Memory B cell (primary cell): ENCODE data around the gene HEXD.
"Not testable (repeated sequence)": the region's sequence is repeated elsewhere in the genome, so short reads cannot be mapped to it uniquely, and the experiment has no call there.

Source experiments
- ATAC-seq: fragments of 150-1000 bp; cut with Tn5 transposase; 2 replicates; pipeline ENCODE4 v1.10.0; 2021; ENCODE audit warnings: low read depth, mild to moderate bottlenecking, moderate library complexity
- DNase-seq, 2 donors: peaks; one replicate each; pipeline ENCODE4 v3.0.0; 2022; ENCODE audit warnings: low spot score in 2 of 2
- H3K27ac Mint-ChIP-seq: one replicate; pipeline ENCODE4 v1.8.0; 2022; ENCODE audit warnings: mild to moderate bottlenecking, moderate library complexity, mixed read lengths
- H3K27me3 Mint-ChIP-seq: one replicate; pipeline ENCODE4 v1.8.0; 2022; ENCODE audit warnings: mixed read lengths
- H3K36me3 Mint-ChIP-seq: one replicate; pipeline ENCODE4 v1.8.0; 2022; ENCODE audit warnings: mild to moderate bottlenecking, mixed read lengths
- H3K4me1 Mint-ChIP-seq: one replicate; pipeline ENCODE4 v1.8.0; 2022; ENCODE audit warnings: mixed read lengths
- H3K4me3 Mint-ChIP-seq: one replicate; pipeline ENCODE4 v1.8.0; 2022; ENCODE audit warnings: mild to moderate bottlenecking, moderate library complexity, mixed read lengths
- H3K9me3 Mint-ChIP-seq: one replicate; pipeline ENCODE4 v1.8.0; 2022; ENCODE audit warnings: mixed read lengths

HEXD gene

DNA sequence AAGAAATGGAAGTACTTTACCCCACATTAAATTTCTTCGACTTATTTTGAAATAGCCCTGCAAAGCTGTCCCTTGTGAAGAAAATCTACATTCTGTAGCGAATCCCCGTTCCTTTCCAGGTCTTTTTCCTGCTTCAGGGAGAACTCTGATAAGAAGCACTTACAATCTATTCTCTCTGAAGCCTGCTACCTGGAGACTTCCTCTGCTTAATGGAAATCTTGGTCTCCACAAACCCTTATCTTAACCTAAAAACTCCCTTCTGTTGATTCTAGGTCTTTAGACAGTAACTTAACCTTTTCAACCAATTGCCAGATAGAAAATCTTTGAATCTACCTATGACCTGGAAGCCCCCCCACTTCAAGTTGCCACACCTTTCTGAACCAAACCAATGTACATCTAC lies 34.0 kb downstream of the HEXD start:
- no peaks in the 10 kb centered on the region for H3K9me3 Mint-ChIP-seq

DNA sequence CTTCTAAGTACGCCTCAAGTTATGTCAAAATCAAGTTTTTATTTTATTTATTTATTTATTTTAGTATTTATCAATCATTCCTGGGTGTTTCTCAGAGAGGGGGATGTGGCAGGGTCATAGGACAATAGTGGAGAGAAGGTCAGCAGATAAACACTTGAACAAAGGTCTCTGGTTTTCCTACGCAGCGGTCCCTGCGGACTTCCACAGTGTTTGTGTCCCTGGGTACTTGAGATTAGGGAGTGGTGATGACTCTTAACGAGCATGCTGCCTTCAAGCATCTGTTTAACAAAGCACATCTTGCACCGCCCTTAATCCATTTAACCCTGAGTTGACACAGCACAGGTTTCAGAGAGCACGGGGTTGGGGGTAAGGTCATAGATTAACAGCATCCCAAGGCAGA lies 35.0 kb downstream of the HEXD start:
- H3K4me1 Mint-ChIP-seq, result peaks cover 18% of the 10 kb centered on the region
- not testable (repeated sequence) for DNase-seq, H3K9me3 Mint-ChIP-seq, H3K27me3 Mint-ChIP-seq, ATAC-seq, H3K27ac Mint-ChIP-seq, H3K4me3 Mint-ChIP-seq, H3K36me3 Mint-ChIP-seq

More for the DNA sequence above, 34.0 kb downstream of the HEXD start:
- no peak for ATAC-seq
- Mint-ChIP-seq H3K27ac (no peak overlapping the region), H3K27me3 (no peaks in the 10 kb centered on the region), H3K36me3 (no peaks in the 10 kb centered on the region), H3K4me3 (no peak overlapping the region), H3K4me1 (peaks cover 15% of the 10 kb centered on the region)
- no peak for DNase-seq

DNA sequence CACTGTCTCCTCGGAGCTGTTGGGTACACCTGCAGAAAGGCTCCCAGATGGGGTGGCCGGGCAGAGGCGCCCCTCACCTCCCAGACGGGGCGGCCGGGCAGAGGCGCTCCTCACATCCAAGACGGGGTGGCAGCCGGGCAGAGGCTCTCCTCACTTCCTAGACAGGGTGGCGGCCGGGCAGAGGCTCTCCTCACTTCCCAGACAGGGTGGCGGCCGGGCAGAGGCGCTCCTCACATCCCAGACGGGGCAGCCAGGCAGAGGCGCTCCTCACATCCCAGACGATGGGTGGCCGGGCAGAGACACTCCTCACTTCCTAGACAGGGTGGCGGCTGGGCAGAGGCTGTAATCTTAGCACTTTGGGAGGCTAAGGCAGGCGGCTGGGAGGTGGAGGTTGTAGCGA lies 35.6 kb downstream of the HEXD start:
- H3K27me3 Mint-ChIP-seq, H3K36me3 Mint-ChIP-seq, H3K4me3 Mint-ChIP-seq, H3K9me3 Mint-ChIP-seq, ATAC-seq, H3K27ac Mint-ChIP-seq, DNase-seq: not testable (repeated sequence)
- peaks cover 18% of the 10 kb centered on the region for H3K4me1 Mint-ChIP-seq

DNA sequence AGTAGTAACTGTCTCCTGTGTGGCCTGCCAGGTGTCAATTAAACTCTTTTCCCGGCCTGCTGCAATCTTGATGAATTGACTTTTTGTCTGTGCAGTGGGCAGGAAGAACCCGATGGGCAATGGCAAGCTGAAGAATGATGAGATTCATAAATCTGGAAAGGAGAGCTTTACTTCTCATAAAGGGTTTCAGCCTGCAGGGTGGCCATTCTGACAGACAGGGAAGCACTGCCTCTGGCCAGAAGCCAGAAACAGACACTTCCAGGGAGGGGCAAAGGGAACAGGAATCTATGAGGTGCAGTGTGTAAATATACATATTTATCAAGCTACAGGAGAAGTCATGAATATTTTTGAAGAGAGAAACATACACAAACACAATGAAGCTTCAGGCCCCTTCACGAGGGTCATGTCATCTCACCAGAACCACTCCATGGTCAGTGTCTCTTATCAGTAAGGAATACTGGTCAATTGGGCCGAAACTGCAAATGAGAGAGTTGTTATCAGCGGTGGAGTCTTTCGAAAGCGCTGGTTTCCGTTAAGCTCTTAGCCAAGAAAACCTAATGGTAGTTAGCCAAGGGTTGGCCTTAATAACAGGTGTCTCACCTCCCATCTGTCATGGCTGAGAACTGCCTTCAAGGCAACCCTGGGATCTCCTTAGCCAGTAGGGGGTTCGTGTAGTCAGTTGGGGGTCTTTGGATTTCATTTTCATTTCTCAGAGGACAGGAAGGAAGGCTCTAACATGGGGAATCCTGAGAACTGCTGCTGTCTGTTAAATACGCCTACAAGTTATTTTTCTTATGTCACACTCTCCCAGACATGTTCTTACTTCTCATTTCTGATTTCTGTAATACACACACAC lies 39.2 kb downstream of the HEXD start:
- Mint-ChIP-seq H3K27ac (peak overlapping the region; percentile 98), H3K9me3 (no peaks in the 10 kb centered on the region), H3K36me3 (peaks cover 6% of the 10 kb centered on the region), H3K4me1 (peaks cover 18% of the 10 kb centered on the region), H3K27me3 (no peaks in the 10 kb centered on the region), H3K4me3 (peak overlapping the region; percentile 92)
- DNase-seq (no peak), ATAC-seq (peak; percentile 6)

DNA sequence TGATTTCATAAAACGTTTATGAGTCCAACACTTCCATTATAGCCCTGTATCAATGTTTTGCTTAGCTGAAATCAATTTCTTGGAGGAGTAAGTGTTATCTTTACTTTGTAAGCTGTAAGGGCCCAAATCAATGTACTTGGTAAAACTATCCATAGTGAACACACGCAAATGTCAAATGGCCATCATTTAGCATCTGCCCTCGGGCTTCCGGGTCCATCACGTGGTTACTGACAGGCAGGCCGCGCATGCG lies 39.7 kb downstream of the HEXD start:
- H3K27me3 Mint-ChIP-seq, result no peaks in the 10 kb centered on the region
- no peaks in the 10 kb centered on the region for H3K9me3 Mint-ChIP-seq
- DNase-seq (no peak), ATAC-seq (no peak)
- peaks cover 22% of the 10 kb centered on the region for H3K4me1 Mint-ChIP-seq
- H3K36me3 Mint-ChIP-seq, result peaks cover 10% of the 10 kb centered on the region
- H3K4me3 Mint-ChIP-seq, result peak overlapping the region; percentile 92
- H3K27ac Mint-ChIP-seq, result peak overlapping the region; percentile 98

DNA sequence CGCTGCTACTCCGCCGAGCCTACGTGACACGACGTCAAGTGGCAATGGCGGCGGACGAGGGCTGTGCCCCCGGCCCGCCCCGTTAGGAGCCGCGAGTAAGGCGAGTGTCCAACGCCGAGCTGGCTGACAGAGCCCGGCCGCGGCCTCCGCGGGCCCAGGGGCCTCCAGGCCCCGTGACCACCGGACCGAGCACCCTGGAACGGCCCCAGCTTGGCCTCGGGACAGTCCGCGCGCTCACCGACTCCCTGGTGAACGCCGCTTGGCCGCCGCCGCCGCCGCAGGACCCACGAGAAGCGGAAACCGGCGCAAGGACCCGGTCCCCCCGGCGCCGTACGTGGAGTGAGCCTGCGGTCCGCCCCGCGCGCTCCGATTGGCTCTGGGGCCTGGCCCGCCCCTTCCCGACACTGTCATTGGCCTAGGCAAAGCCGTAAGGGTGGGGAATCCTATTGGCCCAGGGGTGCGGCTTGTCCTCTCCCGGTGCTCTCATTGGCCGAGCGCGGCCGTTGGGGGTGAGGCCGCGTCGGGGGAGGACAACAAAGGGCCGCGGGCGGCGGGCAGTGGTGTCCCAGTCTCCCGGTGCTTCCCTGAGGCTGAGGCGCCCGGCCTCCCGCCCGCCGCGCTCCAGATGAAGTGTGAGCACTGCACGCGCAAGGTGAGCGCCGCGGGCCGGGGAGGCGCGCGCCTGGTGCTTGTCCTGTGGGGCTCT lies 40.2 kb downstream of the HEXD start, which contains the start of gene NARF:
Gene NARF, plus strand, starts transcription at position 563 of the 706 bp plus-strand sequence. Its CDS starts 63 bp downstream, at position 626.
- peaks cover 10% of the 10 kb centered on the region for H3K36me3 Mint-ChIP-seq
- DNase-seq (peak; percentile 92), ATAC-seq (peak; percentile 91)
- peak within 1 kb of the TSS; percentile 92 for H3K4me3 Mint-ChIP-seq
- H3K4me1 Mint-ChIP-seq, result peaks cover 22% of the 10 kb centered on the region
- H3K27me3 Mint-ChIP-seq, result no peaks in the 10 kb centered on the region
- no peaks in the 10 kb centered on the region for H3K9me3 Mint-ChIP-seq
- peak within 1 kb of the TSS; percentile 98 for H3K27ac Mint-ChIP-seq

DNA sequence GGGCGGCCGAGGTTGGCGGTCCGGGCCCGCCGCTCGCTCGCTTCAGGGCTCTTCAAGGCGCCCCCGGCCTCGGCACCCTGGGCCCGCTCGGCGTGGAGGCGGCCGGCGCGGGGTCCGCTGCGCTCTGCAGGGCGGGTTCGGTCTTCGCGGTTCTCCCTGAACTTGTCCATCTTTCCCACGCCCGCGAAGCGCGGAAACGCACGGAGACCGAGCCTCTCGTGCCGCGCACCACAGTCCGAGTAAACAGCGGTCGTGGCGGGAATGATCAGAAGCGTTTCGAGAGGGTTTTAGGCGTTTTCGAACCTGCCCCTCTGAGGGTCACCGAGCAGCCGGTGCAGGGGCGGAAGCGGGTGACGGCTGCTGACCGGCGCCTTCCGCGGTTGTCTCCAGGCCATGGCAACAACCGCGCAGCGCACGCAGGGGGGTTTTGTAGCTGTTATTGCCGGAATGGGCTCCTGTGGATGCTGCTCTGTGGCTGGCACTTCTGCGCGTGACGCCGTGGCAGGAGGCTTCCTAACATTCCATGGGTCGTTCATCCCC lies 40.8 kb downstream of the HEXD start:
- H3K27ac Mint-ChIP-seq, result peak overlapping the region; percentile 98
- H3K27me3 Mint-ChIP-seq, result no peaks in the 10 kb centered on the region
- no peaks in the 10 kb centered on the region for H3K9me3 Mint-ChIP-seq
- peaks cover 22% of the 10 kb centered on the region for H3K4me1 Mint-ChIP-seq
- peak overlapping the region; percentile 92 for H3K4me3 Mint-ChIP-seq
- H3K36me3 Mint-ChIP-seq, result peaks cover 12% of the 10 kb centered on the region
- ATAC-seq, result no peak
- DNase-seq, result no peak

DNA sequence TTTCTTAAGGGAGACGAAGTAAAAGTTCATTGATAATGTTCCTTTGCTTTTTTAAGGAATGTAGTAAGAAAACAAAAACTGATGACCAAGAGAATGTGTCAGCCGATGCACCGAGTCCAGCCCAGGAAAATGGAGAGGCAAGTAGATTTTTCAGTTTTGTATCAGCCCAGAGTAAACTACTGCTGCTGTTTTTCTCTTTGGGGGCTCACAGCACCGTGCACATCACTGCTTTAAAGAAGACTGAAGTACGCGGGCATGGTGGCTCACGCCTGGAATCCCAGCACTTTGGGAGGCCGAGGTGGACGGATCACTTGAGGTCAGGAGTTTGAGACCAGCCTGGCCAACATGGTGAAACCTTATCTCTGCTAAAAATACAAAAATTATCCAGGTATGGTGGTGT lies 41.8 kb downstream of the HEXD start:
- peak overlapping the region; percentile 8 for H3K4me3 Mint-ChIP-seq

DNA sequence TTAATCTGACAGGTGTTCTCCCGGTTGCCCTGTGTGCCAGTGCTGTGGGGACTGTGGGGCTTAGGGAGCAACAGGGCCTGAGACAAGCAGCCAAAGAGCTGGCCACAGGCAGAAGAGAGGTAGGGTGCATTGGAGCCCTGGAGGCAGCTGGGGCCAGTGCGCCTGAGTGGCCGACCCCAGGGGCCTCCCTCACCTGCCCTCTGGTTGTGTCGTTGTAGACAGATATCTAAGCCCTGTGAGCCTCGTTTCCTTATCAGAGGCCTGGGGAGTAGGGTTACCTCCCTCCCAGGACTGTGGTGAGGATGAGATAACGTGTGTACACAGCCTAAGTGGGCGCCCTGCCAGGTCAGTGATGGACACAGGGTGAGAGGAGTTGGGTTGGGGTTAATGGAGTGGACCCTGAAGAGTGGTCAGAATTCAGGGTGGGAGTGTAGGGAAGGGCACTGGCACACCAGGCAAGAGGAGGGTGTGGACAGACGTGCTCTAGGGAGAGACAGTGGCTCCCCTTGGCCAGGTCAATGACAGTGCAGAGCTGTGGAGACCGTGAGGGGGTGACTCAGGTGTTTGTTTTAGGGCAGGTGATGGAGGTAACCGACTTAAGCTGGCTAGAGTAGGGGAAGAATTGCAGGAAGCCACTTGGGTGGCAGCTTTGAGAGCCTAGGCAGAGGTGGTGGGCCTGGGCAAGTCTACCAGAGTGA lies 43.8 kb downstream of the HEXD start:
- ATAC-seq (no peak), DNase-seq (no peak)
- Mint-ChIP-seq H3K36me3 (peaks cover 25% of the 10 kb centered on the region), H3K27me3 (no peaks in the 10 kb centered on the region), H3K4me1 (peaks cover 22% of the 10 kb centered on the region), H3K9me3 (no peaks in the 10 kb centered on the region), H3K27ac (no peak overlapping the region), H3K4me3 (no peak overlapping the region)

More for the DNA sequence above, 41.8 kb downstream of the HEXD start:
- ATAC-seq, DNase-seq, H3K27ac Mint-ChIP-seq, H3K9me3 Mint-ChIP-seq, H3K27me3 Mint-ChIP-seq: not testable (repeated sequence)
- Mint-ChIP-seq H3K4me1 (peaks cover 22% of the 10 kb centered on the region), H3K36me3 (peaks cover 18% of the 10 kb centered on the region)

DNA sequence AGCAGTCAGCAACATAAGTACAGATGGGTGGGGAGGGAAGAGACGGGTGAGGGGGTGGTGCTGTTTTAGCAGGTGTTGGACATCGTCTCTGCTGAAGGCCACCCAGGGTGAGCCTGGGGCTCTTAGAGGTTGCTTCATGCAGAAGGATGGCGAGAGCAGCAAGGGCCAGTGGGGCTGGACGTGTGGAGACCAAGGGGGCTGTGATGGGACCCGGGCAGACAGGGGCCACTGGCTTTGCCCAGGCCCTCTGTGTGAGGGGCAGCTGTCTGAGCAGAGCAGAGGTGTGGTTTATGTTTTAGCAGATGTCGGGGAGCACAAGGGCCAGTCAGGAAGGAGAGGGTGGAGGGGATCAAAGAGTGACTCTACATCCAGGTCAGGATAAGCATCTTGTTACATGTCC lies 45.2 kb downstream of the HEXD start:
- Mint-ChIP-seq H3K27me3 (no peaks in the 10 kb centered on the region), H3K36me3 (peaks cover 25% of the 10 kb centered on the region), H3K4me3 (no peak overlapping the region), H3K27ac (no peak overlapping the region), H3K4me1 (peaks cover 13% of the 10 kb centered on the region), H3K9me3 (no peaks in the 10 kb centered on the region)
- no peak for DNase-seq
- ATAC-seq, result no peak

DNA sequence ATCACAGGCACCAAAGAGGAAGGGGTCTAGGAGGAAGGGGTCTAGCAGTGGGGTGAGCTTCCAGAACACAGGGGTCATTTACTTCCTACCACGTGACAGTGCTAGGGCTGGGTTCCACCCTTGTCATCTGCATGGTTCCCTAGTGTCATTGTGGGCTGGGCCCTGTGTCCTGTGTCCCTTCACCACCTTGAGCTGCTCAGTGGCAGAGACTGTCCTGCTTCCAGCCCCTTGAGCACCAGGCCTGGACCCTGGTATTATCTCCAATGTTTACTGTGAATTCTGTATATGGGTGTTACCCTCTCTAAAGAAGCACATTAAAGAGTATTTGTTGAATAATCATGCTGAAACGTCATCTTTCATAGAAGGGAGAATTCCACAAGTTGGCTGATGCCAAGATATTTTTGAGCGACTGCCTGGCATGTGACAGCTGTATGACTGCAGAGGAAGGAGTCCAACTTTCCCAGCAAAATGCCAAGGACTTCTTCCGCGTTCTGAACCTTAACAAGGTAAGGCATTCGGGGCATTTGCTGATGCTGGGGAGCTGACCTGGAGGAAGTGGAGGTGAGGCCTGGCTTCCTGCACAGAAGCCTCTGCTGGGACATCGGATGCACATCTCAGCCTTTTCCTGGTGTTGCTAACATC lies 45.9 kb downstream of the HEXD start:
- DNase-seq (no peak), ATAC-seq (no peak)
- Mint-ChIP-seq H3K36me3 (peaks cover 30% of the 10 kb centered on the region), H3K27ac (no peak overlapping the region), H3K4me1 (peaks cover 11% of the 10 kb centered on the region), H3K9me3 (no peaks in the 10 kb centered on the region), H3K27me3 (no peaks in the 10 kb centered on the region), H3K4me3 (no peak overlapping the region)

DNA sequence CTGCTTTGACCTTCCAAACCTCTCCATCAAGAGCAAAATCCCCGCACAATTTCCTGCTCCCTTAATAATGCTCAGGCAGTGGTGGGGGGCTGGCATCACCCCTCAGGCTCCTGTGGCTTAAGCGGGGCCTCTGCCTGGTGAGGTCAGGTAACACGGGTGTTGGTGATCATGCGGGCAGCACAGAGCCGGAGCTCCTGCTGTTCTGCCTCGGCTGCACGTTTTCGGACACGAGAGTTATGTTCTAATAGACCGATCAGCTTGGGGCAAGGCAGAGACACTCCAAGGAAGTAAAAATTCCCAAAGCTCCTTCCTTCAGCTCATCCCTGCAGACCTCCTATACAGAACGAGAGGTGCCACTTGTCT lies 46.4 kb downstream of the HEXD start:
- H3K9me3 Mint-ChIP-seq, result no peaks in the 10 kb centered on the region
- peaks cover 7% of the 10 kb centered on the region for H3K4me1 Mint-ChIP-seq
- H3K27ac Mint-ChIP-seq, result no peak overlapping the region
- DNase-seq (no peak), ATAC-seq (no peak)
- peaks cover 33% of the 10 kb centered on the region for H3K36me3 Mint-ChIP-seq
- no peak overlapping the region for H3K4me3 Mint-ChIP-seq
- no peaks in the 10 kb centered on the region for H3K27me3 Mint-ChIP-seq

DNA sequence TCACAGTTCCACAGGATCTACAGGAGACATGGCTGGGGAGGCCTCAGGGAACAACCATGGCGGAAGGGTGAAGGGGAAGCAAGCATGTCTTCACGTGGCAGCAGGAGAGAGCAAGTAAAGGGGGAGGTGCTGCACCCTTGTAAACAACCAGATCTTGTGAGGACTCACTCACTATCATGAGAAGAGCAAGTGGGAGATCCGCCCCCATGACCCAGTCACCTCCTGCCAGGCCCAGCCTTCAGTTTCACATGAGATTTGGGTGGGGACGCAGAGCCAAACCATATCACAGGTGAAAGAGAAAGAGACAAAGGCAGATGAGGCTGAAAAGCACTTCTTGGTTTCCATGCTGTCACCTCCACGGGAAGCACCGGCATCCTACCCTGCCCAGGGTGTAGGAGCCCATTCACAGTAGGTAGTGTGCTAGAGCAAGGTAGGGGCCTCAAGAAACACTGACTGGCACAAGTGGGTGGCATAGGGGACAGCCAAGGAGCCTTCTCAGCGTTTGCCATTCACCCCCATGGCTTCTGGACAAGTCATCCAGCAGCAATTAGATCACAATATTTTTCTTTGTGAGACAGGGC lies 47.0 kb downstream of the HEXD start:
- H3K36me3 Mint-ChIP-seq, result peaks cover 35% of the 10 kb centered on the region
- no peaks in the 10 kb centered on the region for H3K9me3 Mint-ChIP-seq
- ATAC-seq (no peak), DNase-seq (no peak)
- H3K27ac Mint-ChIP-seq, result no peak overlapping the region
- H3K4me1 Mint-ChIP-seq, result peaks cover 7% of the 10 kb centered on the region
- no peak overlapping the region for H3K4me3 Mint-ChIP-seq
- no peaks in the 10 kb centered on the region for H3K27me3 Mint-ChIP-seq
